HepG2 (cell line): ENCODE results near the gene KCTD13. TPM values are rescaled to one million over a fixed set of nuclear protein-coding genes. Genes with fewer than 3 reads are reported as not detected.

ENCODE experiments used
- AKNA ChIP-seq: sonication (generic); formaldehyde crosslinking; IDR thresholded peaks from 2 replicates; pipeline ENCODE4 v1.4.0; 2020; ENCODE audit warnings: missing genetic modification reagents, borderline replicate concordance
- ATM ChIP-seq: fragments of 450-650 bp; IDR thresholded peaks from 2 replicates; pipeline ENCODE4 v1.7.1; 2017; ENCODE audit warnings: mild to moderate bottlenecking, borderline replicate concordance
- CBFB ChIP-seq: sonication (generic); formaldehyde crosslinking; IDR thresholded peaks from 2 replicates; pipeline ENCODE4 v1.4.0; 2020; ENCODE audit warnings: missing genetic modification reagents
- CEBPG ChIP-seq: IDR thresholded peaks from 2 replicates; pipeline ENCODE4 v1.6.1; 2016
- HIC2 ChIP-seq: sonication (generic); formaldehyde crosslinking; IDR thresholded peaks from 2 replicates; pipeline ENCODE4 v1.9.0; 2022; ENCODE audit warnings: low read depth, missing genetic modification reagents
- MTA3 ChIP-seq: sonication (generic); formaldehyde crosslinking; IDR thresholded peaks from 2 replicates; pipeline ENCODE4 v1.4.0; 2020; ENCODE audit warnings: missing genetic modification reagents
- NKX3-1 ChIP-seq: sonication (generic); formaldehyde crosslinking; IDR thresholded peaks from 2 replicates; pipeline ENCODE4 v1.5.0; 2020; ENCODE audit warnings: missing genetic modification reagents
- ONECUT2 ChIP-seq: sonication (generic); formaldehyde crosslinking; IDR thresholded peaks from 2 replicates; pipeline ENCODE4 v1.4.0; 2020; ENCODE audit warnings: missing genetic modification reagents
- RBM39 ChIP-seq: fragments of 200-400 bp; formaldehyde crosslinking; IDR thresholded peaks from one replicate; pipeline ENCODE4 v1.6.1; 2018; ENCODE audit warnings: antibody characterized with exemption, mild to moderate bottlenecking, low read depth, low read length; ENCODE audit not compliant: poor library complexity, severe bottlenecking
- SALL1 ChIP-seq: sonication (generic); formaldehyde crosslinking; IDR thresholded peaks from 2 replicates; pipeline ENCODE4 v1.8.0; 2022; ENCODE audit warnings: mild to moderate bottlenecking, missing genetic modification reagents
- SATB2 ChIP-seq: sonication (generic); formaldehyde crosslinking; IDR thresholded peaks from 2 replicates; pipeline ENCODE4 v1.5.0; 2020; ENCODE audit warnings: missing genetic modification reagents
- SP5 ChIP-seq: IDR thresholded peaks from 2 replicates; pipeline ENCODE4 v1.6.1; 2016; ENCODE audit warnings: low read depth, borderline replicate concordance
- THAP11 ChIP-seq: IDR thresholded peaks from 2 replicates; pipeline ENCODE4 v1.6.1; 2016; ENCODE audit warnings: missing biosample characterization, missing genetic modification reagents
- TRIM22 ChIP-seq: fragments of 450-650 bp; IDR thresholded peaks from 2 replicates; pipeline ENCODE4 v1.6.1; 2017
- UBTF ChIP-seq: sonication (generic); formaldehyde crosslinking; IDR thresholded peaks from 2 replicates; pipeline ENCODE4 v1.4.0; 2020; ENCODE audit warnings: mild to moderate bottlenecking, missing genetic modification reagents
- ZFYVE20 ChIP-seq: sonication (generic); formaldehyde crosslinking; IDR thresholded peaks from 2 replicates; pipeline ENCODE4 v1.8.0; 2023; ENCODE audit warnings: low read depth, mild to moderate bottlenecking, moderate library complexity, missing genetic modification reagents, borderline replicate concordance
- ZNF430 ChIP-seq: sonication (generic); formaldehyde crosslinking; IDR thresholded peaks from 2 replicates; pipeline ENCODE4 v1.9.0; 2021; ENCODE audit warnings: mild to moderate bottlenecking, missing genetic modification reagents
- ZNF547 ChIP-seq: sonication (generic); formaldehyde crosslinking; IDR thresholded peaks from 2 replicates; pipeline ENCODE4 v1.5.1; 2020; ENCODE audit warnings: mild to moderate bottlenecking, missing genetic modification reagents
- ZNF552 ChIP-seq: sonication (generic); formaldehyde crosslinking; IDR thresholded peaks from 2 replicates; pipeline ENCODE4 v1.9.0; 2022; ENCODE audit warnings: missing genetic modification reagents, mild to moderate bottlenecking, borderline replicate concordance
- ZSCAN31 ChIP-seq: sonication (generic); formaldehyde crosslinking; IDR thresholded peaks from 2 replicates; pipeline ENCODE4 v1.5.0; 2020; ENCODE audit warnings: low read depth, mild to moderate bottlenecking, missing genetic modification reagents
- polyA plus RNA-seq, 8 experiments: library from polyadenylated mRNA; depleted of rRNA in 3 of 8; stranded (reverse) in 7 of 8; unstranded in 1 of 8; fragments of >200 nt; fragmentation: Illumina TruSeq in 4 of 8; extraction: Trizol in 4 of 8; gene quantifications; 2 replicates each; pipeline versions ENCODE4 v1.2.1 to v1.2.3, GENCODE V29; 2011 to 2016; ENCODE audit warnings: low read depth in 4 of 8, missing spikeins in 1 of 8, mixed read lengths in 1 of 8; ENCODE audit not compliant: insufficient read depth in 1 of 8
- total RNA-seq, 5 experiments: library from RNA; depleted of rRNA; stranded (reverse); fragments of >200 nt; fragmentation: Illumina TruSeq; extraction: Trizol; gene quantifications; 2 replicates each; pipeline ENCODE4 v1.2.3, GENCODE V29; 2016; ENCODE audit warnings: low read depth in 1 of 5

Gene KCTD13
- total and polyA plus RNA-seq, 2 of the 13 experiments (the other 11 are each of a cell fraction or from before 2014, with no cell fraction given): 6.3 to 14.7 TPM

GRCh38 chr16:29973384-29974246 is 47.6 kb upstream of the KCTD13 start, which contains the start of gene TAOK2 (continued):
- TF ChIP-seq AKNA (CRISPR knock-in tag): no peak
- TF ChIP-seq RBM39: peak; percentile 93
- no peak for TF ChIP-seq MTA3 (CRISPR knock-in tag)
- TF ChIP-seq ZNF547 (CRISPR knock-in tag): peak; percentile 84
- no peak for TF ChIP-seq ATM
- TF ChIP-seq ZSCAN31: peak; percentile 90; the same call in 1 of the 2 replicates
- peak; percentile 54 for TF ChIP-seq UBTF (CRISPR knock-in tag)
- peak; percentile 54; the same call in 1 of the 2 replicates for TF ChIP-seq ONECUT2
- no peak for TF ChIP-seq SATB2
- peak; percentile 95 for TF ChIP-seq SALL1
- no peak for TF ChIP-seq ZFYVE20 (CRISPR knock-in tag)
- peak; percentile 90 for TF ChIP-seq ZNF430
- no peak; the same call in 1 of the 2 replicates for TF ChIP-seq ZNF552
- TF ChIP-seq CBFB: no peak
- TF ChIP-seq TRIM22: no peak
- TF ChIP-seq HIC2: no peak
- peak; percentile 31 for TF ChIP-seq NKX3-1 (CRISPR knock-in tag)
- peak; percentile 96 for TF ChIP-seq SP5
- peak; percentile 87 for TF ChIP-seq THAP11 (CRISPR knock-in tag)
- TF ChIP-seq CEBPG: no peak
